ENCODE results near the gene FRMD4A. TPM values are rescaled to one million over a fixed set of nuclear protein-coding genes. Genes with fewer than 3 reads are reported as not detected.
A peak's percentile ranks its signal among the peaks of the same experiment; 100 is the strongest.

Gene FRMD4A
- total RNA-seq (10 to 100 TPM; 20.8 to 43.4 (median 31.7) TPM), polyA plus RNA-seq (10 to 100 TPM; 17.4 to 18.2 TPM)
- long read RNA-seq, donor 1, transcript FRMD4A-209 (3 exons, 1,287 nt) = major isoform, 6 of 19 reads
- long read RNA-seq, donor 1, partial matches to known transcripts = 3 of 19 reads
- long read RNA-seq, donor 1, other reads (novel, unspliced or antisense) = 10 of 19 reads
- long read RNA-seq, donor 2, partial matches to known transcripts = 3 of 12 reads
- long read RNA-seq, donor 2, other reads (novel, unspliced or antisense) = 8 of 12 reads
- long read RNA-seq, donor 3, partial matches to known transcripts = 4 of 19 reads
- long read RNA-seq, donor 3, other reads (novel, unspliced or antisense) = 12 of 19 reads

DNA sequence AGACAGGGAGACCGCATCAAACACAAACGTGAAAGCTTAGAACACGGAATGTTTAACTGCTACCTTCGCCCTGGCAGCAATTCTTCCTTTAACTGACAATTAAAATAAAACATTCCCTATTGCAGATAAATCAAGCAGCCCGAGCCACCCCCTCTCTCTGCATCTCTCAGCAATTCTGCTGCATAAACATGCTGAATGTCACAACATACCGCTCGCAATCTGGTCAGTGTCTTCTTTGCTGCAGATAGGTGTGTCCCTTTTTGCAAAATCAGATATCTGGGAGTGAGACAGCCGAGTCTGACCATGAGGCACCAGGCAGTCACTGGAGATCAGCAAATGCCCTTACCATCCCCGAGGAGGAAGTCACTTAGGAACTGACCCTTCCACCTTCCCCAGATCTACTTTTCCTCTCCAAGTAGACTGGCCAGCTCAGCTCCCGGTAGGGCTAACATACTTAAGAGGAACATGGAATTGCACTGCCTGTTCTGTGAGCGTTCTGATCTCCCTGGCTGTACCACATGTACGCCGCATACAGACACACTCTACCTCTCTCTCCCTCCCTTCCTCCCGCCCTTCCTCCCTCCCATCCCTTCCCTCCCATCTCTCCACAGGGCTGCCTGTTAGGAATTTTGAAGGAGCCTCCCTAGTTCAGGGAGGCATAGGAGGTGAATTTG is at the start of gene FRMD4A:
FRMD4A (minus strand) TSS at position 537 of the 674 bp plus-strand sequence.
- no peaks in the 10 kb centered on the region for H3K36me3 ChIP-seq
- 43 to 48% methylated on average over 14 of the region's 14 CpGs for WGBS, 2 donors
- intact Hi-C loops (cut with DNase I) = no loop called here
- H3K4me3 ChIP-seq = no peak within 1 kb of the TSS
- H3K27me3 ChIP-seq = peaks cover 0 to 70% (median 52%) of the 10 kb centered on the region in 7 donors
- no peak within 1 kb of the TSS for H3K27ac ChIP-seq
- no peaks in the 10 kb centered on the region for H3K4me1 ChIP-seq
- ATAC-seq (peak in 1 of 8 donors; percentile 42), DNase-seq (no peak)
- TF ChIP-seq, protein P1, sequence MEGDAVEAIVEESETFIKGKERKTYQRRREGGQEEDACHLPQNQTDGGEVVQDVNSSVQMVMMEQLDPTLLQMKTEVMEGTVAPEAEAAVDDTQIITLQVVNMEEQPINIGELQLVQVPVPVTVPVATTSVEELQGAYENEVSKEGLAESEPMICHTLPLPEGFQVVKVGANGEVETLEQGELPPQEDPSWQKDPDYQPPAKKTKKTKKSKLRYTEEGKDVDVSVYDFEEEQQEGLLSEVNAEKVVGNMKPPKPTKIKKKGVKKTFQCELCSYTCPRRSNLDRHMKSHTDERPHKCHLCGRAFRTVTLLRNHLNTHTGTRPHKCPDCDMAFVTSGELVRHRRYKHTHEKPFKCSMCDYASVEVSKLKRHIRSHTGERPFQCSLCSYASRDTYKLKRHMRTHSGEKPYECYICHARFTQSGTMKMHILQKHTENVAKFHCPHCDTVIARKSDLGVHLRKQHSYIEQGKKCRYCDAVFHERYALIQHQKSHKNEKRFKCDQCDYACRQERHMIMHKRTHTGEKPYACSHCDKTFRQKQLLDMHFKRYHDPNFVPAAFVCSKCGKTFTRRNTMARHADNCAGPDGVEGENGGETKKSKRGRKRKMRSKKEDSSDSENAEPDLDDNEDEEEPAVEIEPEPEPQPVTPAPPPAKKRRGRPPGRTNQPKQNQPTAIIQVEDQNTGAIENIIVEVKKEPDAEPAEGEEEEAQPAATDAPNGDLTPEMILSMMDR (IDR thresholded peaks at IDR 0.05) = no peak
- no peaks in the 10 kb centered on the region for H3K9me3 ChIP-seq

DNA sequence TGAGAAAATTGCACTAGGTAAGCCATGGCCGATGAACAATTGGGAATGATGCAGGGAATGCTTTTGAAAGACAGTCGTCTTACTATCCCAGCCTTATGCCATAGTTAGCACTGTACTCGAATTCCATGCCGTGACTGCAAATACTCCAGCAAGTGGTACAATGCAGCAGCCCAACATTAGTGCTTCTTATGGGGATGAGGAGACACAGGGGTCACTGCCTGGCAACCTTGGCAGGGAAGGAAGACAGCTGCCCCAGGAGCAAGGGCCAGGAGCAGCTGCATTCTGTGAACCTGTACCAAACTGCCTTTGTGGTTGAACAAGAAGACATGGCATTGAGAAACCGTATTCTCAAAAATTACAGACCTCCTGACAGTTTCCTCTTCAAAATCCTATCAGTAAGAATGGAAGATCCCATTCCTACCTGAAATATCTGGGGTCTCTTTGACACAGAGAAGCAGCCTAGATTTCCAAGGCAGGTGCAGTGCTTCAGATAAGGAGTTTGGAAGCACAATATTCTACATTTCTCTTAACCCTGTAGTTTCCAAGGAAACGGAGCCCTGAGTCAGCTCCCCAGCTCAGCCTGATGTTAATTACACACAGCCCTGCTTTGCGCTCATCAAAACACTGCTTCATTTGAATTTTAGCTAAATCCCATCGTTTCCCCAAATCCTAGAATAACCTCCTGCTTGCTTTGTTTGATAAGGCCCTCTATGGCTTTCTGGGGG is 49.0 kb upstream of the FRMD4A start:
- 80 to 86% methylated on average over 8 of the region's 8 CpGs for WGBS, 2 donors
- no peaks in the 10 kb centered on the region for H3K4me1 ChIP-seq
- no peak overlapping the region for H3K4me3 ChIP-seq
- no peak overlapping the region for H3K27ac ChIP-seq
- no peaks in the 10 kb centered on the region for H3K36me3 ChIP-seq
- DNase-seq (no peak), ATAC-seq (no peak)
- TF ChIP-seq, protein P1 (IDR thresholded peaks at IDR 0.05) = no peak
- H3K27me3 ChIP-seq = peaks cover 0 to 17% (median 0%) of the 10 kb centered on the region in 7 donors
- intact Hi-C loops (cut with DNase I) = no loop called here
- no peaks in the 10 kb centered on the region for H3K9me3 ChIP-seq

DNA sequence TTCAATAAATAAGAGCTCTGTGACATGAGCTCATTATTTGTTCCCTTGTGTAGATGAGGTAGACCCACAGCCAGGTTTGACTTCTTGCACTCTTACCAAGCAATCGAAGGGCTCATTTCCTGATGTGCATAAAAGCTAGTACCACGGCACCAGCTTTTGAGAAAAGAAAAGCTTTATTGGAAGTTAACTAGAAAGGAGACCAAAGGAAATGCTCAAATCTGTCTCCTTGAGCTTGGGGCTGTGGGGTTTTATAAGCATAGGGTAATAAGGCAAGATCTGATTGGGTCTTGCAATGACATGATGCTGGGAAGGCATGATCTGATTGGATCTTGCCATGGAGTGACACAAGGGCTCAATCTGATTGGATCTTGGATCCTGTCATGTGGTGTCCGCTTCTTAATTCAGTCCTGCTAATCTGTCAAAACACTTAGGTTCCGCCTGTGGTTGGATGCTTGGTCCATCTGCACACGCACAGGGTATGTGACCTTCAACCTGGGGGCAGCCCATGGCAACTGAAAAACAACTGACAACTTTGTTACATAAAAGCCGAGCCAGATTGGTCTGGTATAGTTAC is 47.8 kb upstream of the FRMD4A start:
- Histone ChIP-seq H3K4me3 (no peak overlapping the region), H3K27me3 (peaks cover 0 to 13% (median 0%) of the 10 kb centered on the region in 7 donors), H3K27ac (no peak overlapping the region), H3K4me1 (no peaks in the 10 kb centered on the region), H3K9me3 (no peaks in the 10 kb centered on the region), H3K36me3 (no peaks in the 10 kb centered on the region)
- TF ChIP-seq, protein P1 (IDR thresholded peaks at IDR 0.05) = no peak
- no peak for ATAC-seq
- WGBS, 2 donors = 92 to 94% methylated on average over 6 of the region's 6 CpGs
- no peak for DNase-seq
- intact Hi-C loops (cut with DNase I) = no loop called here

DNA sequence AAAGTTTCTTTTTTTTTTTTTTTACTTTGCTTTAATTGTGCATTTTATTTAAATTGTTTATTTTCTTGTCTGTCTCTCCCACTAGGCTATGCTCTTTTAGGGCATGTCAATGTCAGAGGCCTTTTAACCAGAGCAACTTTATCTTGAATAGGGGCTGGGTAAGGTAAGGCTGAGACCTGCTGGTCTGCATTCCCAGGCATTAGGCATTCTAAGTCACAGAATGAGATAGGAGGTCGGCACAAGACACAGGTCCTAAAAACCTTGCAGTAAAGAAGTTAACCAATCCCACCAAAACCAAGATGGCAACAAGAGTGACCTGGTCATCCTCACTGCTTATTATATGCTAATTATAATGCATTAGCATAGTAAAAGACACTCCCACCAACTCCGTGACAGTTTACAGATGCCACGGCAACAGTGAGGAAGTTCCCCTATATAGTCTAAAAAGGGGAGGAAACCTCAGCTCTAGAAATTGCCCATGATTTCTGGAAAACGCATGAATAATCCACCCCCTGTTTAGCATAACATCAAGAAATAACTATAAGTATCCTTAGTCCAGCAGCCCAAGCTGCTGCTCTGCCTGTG is 47.0 kb upstream of the FRMD4A start:
- TF ChIP-seq, protein P1 (IDR thresholded peaks at IDR 0.05) = no peak
- DNase-seq (no peak), ATAC-seq (no peak)
- Histone ChIP-seq H3K9me3 (no peaks in the 10 kb centered on the region), H3K4me1 (no peaks in the 10 kb centered on the region), H3K27me3 (peaks cover 0 to 7% (median 0%) of the 10 kb centered on the region in 7 donors), H3K36me3 (no peaks in the 10 kb centered on the region), H3K4me3 (no peak overlapping the region), H3K27ac (no peak overlapping the region)
- intact Hi-C loops (cut with DNase I) = no loop called here
- 83 to 89% methylated on average over 4 of the region's 4 CpGs for WGBS, 2 donors

Measured in heart right ventricle (tissue), 16 donors.